GM18498 (cell line): ENCODE results near the gene ARHGAP18.
A peak's percentile ranks its signal among the peaks of the same experiment; 100 is the strongest.

Experiments
- ATAC-seq: cut with Tn5 transposase; IDR thresholded peaks from one replicate; pipeline ENCODE4 v1.9.1; 2021; ENCODE audit warnings: mild to moderate bottlenecking, moderate library complexity; ENCODE audit not compliant: unreplicated experiment

The ARHGAP18 gene

DNA sequence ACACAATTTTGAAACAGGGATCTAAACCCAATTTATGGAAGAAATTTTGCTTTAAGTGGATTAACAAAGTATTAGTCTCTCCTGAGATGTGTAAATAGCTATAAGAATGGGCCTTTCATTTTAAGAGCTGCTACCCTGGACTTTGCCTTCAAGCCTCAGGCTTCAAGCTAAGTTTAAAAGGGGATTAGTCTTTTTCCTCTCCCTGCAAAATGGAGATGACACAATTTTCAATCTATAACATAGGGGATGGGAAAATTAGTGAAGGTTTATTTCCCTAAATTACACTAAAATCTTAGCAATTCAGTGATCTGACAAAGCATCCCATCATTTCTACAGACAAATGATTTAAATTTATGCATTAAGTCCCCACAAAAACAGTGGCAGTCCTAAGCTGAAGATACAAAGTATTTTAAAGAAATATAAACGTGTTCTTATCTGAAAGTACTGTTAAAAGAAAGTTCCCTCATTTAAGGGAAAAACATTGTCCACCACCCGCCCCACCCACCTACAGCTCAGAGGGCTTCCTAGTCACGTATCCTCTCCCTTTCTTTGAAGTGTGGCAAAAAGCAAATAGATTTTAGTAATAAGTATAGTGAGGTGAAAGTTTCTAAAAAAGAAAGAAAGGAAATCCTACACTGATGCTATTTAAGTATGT lies 14.5 kb downstream of the ARHGAP18 start:
- peak; percentile 49 for ATAC-seq

DNA sequence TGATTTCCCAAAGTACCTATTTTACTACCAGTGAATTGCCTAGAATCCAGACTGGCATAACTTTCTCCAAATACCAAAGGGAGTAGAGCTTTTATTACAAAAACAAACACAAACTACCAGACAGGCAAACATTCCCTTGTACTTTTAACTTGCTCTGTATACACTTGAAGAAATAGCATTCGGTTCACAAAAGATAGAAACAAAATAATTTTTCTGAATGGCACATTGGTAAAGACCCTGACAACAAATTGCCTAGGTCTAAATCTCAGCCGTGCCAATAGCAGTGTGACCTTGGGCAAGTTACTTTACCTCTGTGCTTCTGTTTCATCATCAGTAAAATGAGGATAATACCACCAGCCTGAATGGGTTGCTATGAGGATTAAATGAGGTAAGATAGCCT lies 15.9 kb downstream of the ARHGAP18 start:
- ATAC-seq = no peak

DNA sequence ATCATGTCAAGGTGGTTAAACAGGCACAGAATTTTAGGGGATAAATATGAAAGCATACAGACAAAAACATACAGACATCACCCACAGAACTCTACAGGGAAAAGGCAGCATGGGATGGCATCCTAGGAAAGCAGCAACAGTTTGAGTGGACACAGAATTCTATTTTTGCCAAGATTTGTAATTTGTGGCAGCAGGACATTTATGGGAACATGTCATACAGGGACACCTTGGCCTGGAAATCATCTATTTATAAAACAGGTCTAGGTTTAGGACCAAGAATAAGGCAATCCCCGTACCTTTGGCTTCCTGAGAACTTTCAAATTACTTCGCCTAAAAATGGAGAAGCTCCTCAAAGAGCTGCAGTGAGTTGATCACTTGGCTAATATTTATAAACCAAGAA lies 17.5 kb downstream of the ARHGAP18 start:
- no peak for ATAC-seq

DNA sequence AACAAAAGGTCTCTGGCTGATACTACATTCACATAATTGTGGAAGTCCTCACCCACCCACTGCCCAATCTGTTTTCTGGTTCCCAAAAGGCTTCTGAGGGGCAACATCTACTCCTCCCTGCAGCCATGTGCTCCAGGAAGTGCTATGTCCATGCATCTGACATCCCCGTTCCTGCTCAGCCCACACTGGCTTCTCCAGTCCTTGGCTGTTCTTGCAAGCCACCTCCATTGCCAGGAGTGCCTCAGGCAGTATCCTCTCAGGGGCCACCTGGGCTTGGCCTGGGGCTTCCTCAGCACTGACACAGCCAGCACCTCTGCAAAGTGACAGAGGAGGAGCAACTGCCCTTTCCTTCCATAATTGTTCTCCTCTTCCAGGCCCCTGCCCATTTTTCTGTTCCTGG lies 18.3 kb downstream of the ARHGAP18 start:
- ATAC-seq = no peak

DNA sequence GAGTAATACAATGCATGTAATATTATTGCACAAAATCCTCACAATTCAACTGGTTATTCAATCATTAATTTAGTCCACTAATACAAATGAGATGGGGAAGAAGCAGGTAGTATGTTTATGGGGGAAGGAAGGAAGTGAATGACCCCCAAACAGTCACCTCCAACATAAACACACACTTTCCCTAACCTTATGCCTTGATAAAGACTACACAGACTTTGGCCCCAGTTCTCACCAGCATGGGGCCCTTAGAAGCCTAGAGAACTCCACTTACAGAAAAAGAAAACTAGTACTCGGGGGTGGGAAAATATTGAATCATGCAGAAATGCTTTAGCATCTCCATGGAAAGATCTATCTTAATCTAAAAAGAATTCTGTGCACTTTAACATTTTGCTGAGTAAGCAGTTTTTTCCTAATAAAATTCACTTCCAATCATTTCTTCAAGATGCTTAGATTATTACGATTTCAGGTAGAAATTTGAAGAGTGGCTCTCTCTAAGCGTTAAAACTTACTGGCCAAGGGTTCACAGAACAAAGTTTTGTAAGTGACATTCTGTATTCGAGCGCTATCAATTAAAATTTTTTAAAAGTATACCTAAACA lies 18.8 kb downstream of the ARHGAP18 start:
- ATAC-seq = no peak

DNA sequence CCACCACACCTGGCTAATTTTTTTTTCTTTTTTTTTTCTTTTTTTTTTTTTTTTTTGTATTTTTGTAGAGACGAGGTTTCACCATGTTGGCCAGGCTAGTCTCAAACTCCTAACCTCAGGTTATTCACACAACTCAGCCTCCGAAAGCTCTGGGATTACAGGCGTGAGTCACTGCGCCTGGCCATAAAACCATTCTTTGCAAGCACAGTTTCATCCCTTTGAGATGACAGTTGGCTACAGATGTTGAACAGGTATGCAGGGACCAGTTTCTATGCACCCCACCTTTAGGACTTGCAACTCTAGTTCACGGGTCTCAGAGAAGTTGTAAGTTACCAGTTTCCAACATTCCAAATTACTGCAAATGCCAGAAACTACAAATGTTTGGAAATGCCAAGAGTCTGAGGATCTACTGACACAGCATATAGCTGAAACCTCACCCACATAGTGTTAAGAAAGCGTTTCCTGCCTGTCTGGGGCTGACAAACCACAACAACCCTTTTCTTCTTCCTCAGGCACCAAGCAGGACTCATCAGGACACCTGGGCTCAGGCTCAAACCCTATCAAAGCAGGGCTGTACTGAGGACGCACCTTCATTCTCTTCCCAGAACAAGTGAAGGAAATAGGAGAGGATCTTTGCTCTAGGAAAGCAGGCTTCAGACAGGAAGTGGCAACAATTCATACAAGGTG lies 22.9 kb downstream of the ARHGAP18 start:
- peak; percentile 80 for ATAC-seq

DNA sequence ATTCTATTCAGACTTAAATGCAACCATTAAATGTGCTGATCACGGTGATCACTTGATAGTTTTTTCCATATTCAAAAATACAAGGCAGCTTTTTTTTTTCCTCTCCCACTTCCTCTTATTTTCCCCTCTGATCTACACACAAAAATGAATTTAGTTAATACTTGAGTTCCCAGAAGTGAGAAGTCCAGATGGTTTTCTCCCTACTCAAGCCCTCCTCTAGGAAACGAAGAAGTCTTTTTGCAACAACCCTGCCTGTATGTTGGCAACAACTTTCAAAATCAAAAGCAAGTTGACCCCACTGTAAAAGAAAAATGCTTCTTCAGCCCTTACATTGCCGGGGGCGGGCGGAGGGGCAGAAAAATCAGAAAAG lies 24.3 kb downstream of the ARHGAP18 start:
- ATAC-seq = no peak

DNA sequence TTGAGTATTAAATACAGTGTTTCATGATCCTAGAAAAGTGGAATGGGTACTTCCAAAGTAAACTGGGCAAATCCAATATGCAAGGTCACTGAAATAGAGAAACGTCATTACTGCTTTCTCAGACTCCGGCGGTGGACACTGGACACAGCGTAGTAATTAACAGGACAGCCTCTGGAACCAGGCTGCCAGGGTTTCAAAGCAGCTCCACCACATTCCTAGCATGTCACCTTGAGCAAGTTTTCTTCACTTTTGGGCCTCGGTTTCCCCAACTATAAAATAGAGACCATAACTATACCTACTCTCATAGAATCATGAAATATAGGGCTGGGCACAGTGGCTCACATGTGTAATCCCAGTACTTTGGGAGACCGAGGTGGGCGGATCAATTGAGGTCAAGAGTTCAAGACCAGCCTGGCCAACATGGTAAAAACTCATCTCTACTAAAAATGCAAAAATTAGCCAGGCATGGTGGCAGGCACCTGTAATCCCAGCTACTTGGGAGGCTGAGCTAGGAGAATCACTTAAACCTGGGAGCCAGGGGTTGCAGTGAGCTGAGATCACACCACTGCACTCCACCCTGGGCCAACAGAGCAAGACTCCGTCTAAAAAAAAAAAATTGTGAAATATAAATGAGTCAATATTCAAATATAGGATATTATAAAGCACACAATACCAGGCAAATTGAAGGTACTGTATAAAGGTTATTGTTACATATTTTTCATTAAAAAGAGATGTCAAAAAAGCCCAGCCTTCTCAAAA lies 24.9 kb downstream of the ARHGAP18 start:
- no peak for ATAC-seq

DNA sequence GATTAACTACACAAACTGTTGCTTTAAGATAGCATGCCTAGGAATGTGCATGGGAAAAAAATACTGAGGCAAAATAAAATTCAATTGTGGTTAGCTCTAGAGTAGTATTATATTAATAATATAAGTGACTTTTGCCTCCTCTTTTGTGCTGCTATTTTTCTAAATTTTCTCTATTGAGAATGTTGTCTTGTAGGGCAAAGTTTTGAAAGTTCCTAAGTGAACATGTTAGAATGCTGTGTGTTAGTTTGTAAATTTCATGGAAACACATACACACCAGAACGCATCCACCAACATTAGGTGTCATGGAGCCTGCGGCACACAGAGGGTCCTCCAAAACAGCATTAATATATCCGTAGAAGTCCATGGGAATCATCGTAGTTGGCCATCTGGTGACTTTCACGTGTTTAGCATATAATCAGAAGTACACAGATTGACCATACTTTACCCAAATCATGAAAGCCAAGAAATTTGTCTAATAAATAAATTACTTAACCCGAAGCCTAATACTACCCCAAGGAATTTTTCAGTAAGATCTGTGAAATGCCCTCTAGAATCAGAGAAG lies 25.6 kb downstream of the ARHGAP18 start:
- ATAC-seq = no peak

DNA sequence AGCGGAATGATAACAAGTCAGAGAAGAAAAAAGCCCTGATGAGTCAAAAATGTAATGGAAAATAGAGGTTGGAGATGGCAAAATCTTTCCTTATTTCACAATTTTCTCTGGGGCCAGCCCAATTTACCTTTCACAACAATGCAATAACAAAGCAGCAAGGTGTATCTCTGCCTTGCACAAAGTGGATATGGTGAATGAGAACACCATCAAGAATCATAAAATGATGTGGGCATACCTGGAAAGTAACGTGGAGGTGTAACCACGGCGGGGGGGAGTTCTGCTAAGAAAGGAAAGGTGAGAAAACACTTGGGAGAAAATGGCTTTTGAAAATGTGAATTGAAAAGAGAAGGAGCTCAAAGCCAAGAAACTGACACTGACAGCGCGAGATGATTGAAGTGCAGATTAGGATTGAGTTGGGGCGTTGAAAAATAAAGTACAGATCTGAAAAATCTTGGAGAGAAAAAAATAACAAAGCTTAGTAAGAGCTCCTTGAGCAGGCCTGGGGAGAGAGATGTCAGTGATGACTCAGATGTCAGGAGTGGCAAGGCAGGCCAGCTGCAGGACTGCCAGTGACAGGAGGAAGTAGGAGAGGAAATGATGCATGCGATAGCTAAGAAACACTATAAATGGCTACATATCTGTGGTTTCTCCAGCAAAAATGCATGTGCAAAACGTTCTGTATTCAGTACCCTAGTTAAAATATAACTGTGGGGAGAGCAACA lies 26.2 kb downstream of the ARHGAP18 start:
- ATAC-seq = peak; percentile 89

DNA sequence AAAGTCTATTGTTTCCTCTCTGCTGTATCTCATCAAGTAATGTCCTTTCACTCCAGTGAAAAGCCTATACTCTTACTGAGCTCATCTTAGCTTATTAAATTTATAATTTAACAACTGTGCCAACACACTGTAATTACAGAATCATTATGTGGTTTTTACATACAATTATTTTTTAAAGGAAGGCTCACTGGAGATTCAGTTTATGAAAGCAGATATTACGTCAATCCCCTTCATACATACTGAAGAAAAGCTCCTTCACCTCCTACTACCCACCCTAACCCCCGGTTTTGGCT lies 28.1 kb downstream of the ARHGAP18 start:
- ATAC-seq = no peak

DNA sequence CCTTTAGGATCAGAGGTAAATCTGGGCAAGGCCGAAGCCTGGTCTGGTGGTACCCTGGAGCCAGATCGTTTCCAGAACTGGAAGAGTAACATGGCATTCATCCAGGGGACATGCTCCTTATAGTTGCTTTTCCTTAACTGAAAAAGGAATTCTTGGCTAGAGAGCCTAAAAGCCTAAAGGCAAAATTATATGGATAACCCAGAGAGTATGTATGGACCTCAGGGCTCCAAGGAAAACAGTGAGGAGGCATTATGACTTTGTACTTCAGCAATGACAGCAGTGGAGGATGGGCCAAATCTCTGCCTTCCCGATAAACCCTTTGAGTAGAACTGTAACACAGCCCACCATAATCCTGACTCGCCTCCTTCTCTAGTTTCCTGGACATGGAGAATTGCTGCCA lies 29.3 kb downstream of the ARHGAP18 start:
- no peak for ATAC-seq

DNA sequence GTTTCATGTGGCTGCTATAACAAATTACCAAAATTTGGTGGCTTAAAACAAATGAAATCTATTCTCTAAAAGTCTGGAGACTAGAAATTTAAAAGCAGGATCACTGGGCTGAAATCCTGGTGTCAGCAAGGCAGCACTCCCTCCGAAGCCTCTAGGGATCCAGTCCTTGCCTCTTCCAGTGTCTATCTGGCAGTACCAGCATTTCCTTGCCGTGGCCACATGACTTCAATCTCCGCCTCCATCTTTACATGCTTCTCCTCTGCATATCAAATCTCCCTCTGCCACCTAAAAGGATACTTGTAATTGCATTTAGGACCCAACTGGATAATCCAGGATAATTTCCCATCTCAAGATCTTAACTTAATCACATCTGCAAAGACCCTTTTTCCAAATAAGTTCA lies 30.2 kb downstream of the ARHGAP18 start:
- ATAC-seq = no peak

DNA sequence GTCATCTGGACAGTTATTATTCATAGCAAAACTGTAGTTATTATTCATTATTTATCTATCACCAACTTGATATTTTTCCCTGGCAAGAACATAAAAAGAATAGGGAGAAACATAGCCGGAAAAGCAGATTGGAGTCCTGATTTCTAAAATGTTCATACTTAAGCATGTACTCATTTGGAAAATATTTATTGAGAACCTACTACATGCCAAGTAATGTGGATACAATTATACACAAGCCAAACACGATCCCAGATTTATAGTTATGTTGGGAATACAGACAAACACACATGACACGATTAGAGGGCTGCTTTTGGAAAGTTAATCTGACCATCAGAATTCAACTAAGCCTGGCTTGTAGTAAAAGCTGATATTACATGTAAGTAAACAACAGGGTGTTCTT lies 30.7 kb downstream of the ARHGAP18 start:
- no peak for ATAC-seq

DNA sequence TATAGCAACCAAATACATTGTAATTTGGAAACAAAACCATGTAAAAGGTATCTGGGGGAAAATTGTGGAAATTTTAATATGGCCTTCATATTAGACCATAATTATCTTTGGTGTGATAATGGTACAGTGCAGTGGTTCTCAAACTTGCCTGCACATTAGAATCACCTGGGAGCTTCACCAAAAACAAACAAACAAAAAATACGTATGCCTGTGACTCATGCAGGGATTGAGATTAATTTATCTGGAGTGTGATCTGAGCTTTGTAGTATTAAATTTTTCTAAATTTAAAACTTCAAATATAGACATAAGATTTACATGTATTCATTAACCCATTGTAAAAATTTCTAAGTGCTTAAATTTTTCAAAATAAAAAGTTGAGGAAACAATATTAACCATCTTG lies 31.5 kb downstream of the ARHGAP18 start:
- ATAC-seq = no peak

DNA sequence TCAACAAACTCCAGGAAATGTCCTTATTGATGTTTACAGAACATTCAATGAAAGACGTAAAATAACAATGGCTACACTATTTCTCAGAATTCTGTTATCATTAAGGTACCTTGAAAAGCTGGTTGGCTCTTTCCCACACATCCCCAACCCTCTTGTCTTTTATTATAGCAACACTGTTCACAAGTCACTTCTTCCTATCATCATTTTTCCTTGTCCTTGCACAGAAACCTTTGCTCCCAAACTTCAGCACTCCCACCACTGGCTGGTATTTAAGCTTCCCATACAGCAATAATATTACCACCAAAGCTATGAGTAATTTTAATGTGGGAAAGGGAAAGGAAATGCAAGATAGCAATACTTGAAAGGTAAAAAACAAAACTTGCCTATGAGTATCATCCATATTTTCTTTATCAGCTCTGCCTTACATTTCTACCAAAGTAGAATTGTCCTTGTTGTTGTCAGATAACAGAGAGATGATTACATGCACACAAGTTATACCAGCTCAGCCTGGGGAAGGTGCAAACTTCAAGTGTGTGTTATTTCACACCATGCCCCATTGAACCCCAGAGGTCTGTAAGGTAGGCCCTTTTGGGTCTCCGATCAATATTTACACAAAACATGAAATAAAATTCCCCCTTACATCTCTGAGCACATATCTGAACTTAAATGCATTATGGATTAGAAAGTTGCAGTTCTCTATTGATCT lies 32.2 kb downstream of the ARHGAP18 start:
- no peak for ATAC-seq

DNA sequence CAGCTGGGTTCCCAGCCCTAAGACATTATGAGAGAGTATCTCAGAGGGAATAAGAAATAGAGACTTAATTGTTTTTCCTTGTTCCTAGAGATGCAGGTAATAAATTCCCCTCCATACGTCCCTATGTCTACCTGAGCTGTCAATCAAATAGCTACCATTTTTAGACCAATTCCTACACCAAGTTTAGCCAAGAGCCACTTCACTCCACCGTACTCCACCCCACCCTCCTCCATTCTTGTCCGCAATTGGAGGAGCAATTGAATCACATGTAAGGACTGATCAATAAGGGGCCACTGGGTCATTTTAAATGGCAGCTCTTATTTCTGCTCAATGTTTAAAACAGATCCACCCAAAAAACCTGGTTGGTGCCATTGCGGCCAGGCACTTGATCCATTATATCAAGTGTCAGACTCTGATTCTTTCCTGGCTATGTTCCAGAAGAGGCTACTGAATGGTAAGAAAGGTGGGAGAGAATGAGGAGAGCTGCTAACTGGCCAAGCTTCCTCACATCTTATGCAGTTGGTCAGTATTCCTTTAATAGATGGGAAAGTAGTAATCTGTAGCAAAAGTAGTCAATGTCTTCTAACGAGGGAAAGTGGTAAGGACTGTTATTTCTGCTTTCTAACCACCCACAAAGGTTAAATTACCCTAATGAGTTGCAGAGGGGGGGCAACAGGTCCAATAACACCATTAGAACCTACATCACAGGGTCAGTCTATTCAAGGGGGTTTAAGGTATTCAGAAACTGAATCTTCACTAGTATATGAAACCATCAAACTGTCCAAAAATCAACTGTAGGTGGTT lies 34.1 kb downstream of the ARHGAP18 start:
- ATAC-seq = no peak

DNA sequence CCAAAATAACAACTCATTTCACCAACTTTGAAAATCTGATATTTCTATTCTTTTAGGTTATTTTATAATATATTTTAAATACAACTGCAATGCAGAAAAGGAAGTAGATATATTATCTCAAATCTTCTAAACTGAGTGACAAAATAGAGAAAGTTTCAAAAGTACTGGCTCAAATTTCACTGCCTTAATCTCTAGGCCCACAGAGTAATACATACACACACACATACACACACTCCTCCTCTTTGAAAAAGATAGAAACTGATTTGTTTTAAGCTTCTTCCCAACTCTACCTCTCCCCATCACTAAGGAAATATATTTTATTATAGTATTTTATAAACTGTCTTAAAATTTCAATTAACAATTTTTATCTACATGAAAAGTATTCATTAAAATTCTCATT lies 36.2 kb downstream of the ARHGAP18 start:
- ATAC-seq = no peak

DNA sequence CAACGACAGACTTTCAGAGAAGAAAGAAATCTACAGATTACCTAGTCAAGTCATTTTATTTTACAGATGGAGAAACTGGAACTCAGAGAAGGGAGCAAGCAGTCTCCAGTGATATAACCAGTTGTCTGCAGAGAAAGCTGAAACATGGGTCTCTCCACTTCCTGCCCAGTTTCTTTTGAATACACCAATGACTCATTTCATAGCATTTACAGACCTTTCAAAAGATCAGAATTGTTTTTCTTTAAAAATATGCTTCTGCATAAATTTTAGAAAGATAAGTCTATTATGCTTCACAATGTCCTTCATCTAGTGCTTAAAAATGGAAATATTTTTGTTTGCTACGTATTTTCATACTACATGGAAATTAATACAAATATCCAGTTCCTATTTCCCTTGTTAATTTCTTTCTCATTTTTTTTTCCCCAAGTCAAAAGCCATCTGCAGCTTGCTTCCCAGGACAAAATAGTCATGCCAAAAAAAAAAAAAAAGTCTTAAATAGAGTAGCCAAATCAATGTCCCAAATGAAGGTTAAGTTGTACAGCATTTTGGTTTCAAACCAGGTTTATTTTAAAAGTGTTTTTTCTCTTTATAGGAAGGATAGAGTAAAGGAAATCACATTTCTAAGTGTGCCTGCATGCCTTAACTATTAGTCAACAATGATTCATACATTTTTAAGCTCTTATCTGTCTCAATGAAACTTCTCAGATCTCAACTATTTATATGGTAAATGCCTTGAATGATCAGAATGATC lies 36.9 kb downstream of the ARHGAP18 start:
- peak; percentile 62 for ATAC-seq
